ENCODE data around the gene NKD2. TPM values are rescaled to one million over a fixed set of nuclear protein-coding genes. Genes with fewer than 3 reads are reported as not detected.

The NKD2 gene
- total RNA-seq, 1 donor from 2014 or later: 0.41 TPM

DNA sequence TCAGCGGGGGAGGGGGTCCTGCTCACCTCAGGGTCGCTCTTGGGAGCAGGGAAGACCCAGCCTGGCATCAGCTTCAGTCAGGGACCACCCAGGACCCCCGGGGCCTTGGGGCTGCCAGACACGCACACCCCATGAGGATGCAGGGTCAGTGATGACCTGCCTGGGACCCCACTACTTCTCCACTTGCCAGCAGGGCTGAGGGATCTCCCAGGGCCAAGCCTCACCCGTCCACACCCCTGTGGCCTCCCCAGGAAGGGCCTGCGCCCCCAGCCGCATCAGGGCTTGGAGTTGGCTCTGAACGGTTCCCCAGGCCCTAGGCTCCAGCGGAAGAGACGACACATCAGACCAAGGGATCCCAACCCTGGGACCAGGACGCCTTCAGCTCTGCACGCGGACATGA is 69.6 kb downstream of the NKD2 start:
- no peak overlapping the region for H2AFZ ChIP-seq (ENCODE audit: low read depth, low read length)
- H3K27ac ChIP-seq (ENCODE audit: low read depth, low read length): no peak overlapping the region
- DNase-seq (ENCODE audit: low read depth): no peak
- no peak overlapping the region for H3K27ac Mint-ChIP-seq (ENCODE audit: unreplicated experiment)
- no peaks in the 10 kb centered on the region for H3K36me3 ChIP-seq (ENCODE audit: insufficient read depth, low read length)
- no peaks in the 10 kb centered on the region for H4K20me1 ChIP-seq (ENCODE audit: insufficient read depth, low read length)
- FAIRE-seq: no peak
- H3K9ac ChIP-seq (ENCODE audit: low read length): no peak overlapping the region
- peaks cover 4% of the 10 kb centered on the region for H3K36me3 Mint-ChIP-seq (ENCODE audit: low read depth, unreplicated experiment)
- no peaks in the 10 kb centered on the region for H3K4me1 ChIP-seq (ENCODE audit: insufficient read depth, low read length)
- H3K4me3 Mint-ChIP-seq (ENCODE audit: unreplicated experiment): no peak overlapping the region
- no peak overlapping the region for H3K4me3 ChIP-seq (ENCODE audit: insufficient read depth, low read depth, low read length)
- H3K27me3 ChIP-seq (ENCODE audit: insufficient read depth, low read length): no peaks in the 10 kb centered on the region
- H3K27me3 Mint-ChIP-seq (ENCODE audit: low read depth, unreplicated experiment): no peaks in the 10 kb centered on the region
- H3K9me3 ChIP-seq (ENCODE audit: insufficient read depth, low read depth, low read length): no peaks in the 10 kb centered on the region
- peaks cover 2% of the 10 kb centered on the region for H3K4me1 Mint-ChIP-seq (ENCODE audit: low read depth, unreplicated experiment)
- no peak for TF ChIP-seq CTCF (IDR thresholded peaks at IDR 0.05; ENCODE audit: insufficient read depth, low read depth, low read length)
- no peak for TF ChIP-seq EZH2 (IDR thresholded peaks at IDR 0.05; ENCODE audit: insufficient read depth, low read length)
- no peaks in the 10 kb centered on the region for H3K79me2 ChIP-seq (ENCODE audit: insufficient read depth, low read length)
- H3K4me2 ChIP-seq (ENCODE audit: low read length): no peak overlapping the region
- H3K9me3 Mint-ChIP-seq (ENCODE audit: unreplicated experiment): no peaks in the 10 kb centered on the region

- Mint-ChIP-seq H3K36me3 (ENCODE audit: low read depth, unreplicated experiment) (peaks cover 4% of the 10 kb centered on the region), H3K4me3 (ENCODE audit: unreplicated experiment) (no peak overlapping the region), H3K4me1 (ENCODE audit: low read depth, unreplicated experiment) (peaks cover 2% of the 10 kb centered on the region), H3K9me3 (ENCODE audit: unreplicated experiment) (no peaks in the 10 kb centered on the region), H3K27ac (ENCODE audit: unreplicated experiment) (no peak overlapping the region), H3K27me3 (ENCODE audit: low read depth, unreplicated experiment) (no peaks in the 10 kb centered on the region)
- Histone ChIP-seq H3K79me2 (ENCODE audit: insufficient read depth, low read length) (no peaks in the 10 kb centered on the region), H3K27ac (ENCODE audit: low read depth, low read length) (no peak overlapping the region), H3K9me3 (ENCODE audit: insufficient read depth, low read depth, low read length) (no peaks in the 10 kb centered on the region), H3K36me3 (ENCODE audit: insufficient read depth, low read length) (no peaks in the 10 kb centered on the region), H3K4me1 (ENCODE audit: insufficient read depth, low read length) (no peaks in the 10 kb centered on the region), H3K9ac (ENCODE audit: low read length) (no peak overlapping the region), H3K4me3 (ENCODE audit: insufficient read depth, low read depth, low read length) (no peak overlapping the region), H3K27me3 (ENCODE audit: insufficient read depth, low read length) (no peaks in the 10 kb centered on the region), H4K20me1 (ENCODE audit: insufficient read depth, low read length) (no peaks in the 10 kb centered on the region), H3K4me2 (ENCODE audit: low read length) (no peak overlapping the region), H2AFZ (ENCODE audit: low read depth, low read length) (no peak overlapping the region)
- DNase-seq (ENCODE audit: low read depth) (no peak), FAIRE-seq (no peak)
- TF ChIP-seq CTCF (IDR thresholded peaks at IDR 0.05; ENCODE audit: insufficient read depth, low read depth, low read length) (no peak), EZH2 (IDR thresholded peaks at IDR 0.05; ENCODE audit: insufficient read depth, low read length) (no peak)
Observed at GRCh38 chr5:1078851-1079250, 70.2 kb downstream of the NKD2 start.

DNA sequence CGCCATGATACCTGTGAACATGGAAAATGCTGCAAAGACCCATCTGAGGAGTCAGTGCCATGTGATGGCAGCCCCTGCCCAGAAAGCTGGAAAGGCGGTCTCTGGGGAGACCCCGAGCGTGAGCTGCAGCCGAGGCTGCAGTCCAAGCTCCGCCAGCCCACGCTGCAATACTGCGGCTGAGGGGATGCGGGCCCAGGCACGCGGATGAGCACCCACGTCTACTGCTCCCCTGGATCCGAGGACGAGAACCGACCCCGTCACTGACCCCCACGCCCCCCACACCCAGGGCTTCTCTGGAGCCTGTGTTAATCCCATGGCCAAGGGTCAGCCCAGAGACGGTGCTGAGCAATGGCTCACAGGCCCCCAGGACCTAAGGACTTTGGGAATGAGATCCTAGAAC is 70.9 kb downstream of the NKD2 start:
- Mint-ChIP-seq H3K27me3 (ENCODE audit: low read depth, unreplicated experiment) (no peaks in the 10 kb centered on the region), H3K4me1 (ENCODE audit: low read depth, unreplicated experiment) (peaks cover 2% of the 10 kb centered on the region), H3K36me3 (ENCODE audit: low read depth, unreplicated experiment) (peaks cover 4% of the 10 kb centered on the region), H3K4me3 (ENCODE audit: unreplicated experiment) (no peak overlapping the region), H3K9me3 (ENCODE audit: unreplicated experiment) (no peaks in the 10 kb centered on the region), H3K27ac (ENCODE audit: unreplicated experiment) (no peak overlapping the region)
- Histone ChIP-seq H3K9me3 (ENCODE audit: insufficient read depth, low read depth, low read length) (no peaks in the 10 kb centered on the region), H3K4me2 (ENCODE audit: low read length) (no peak overlapping the region), H3K27ac (ENCODE audit: low read depth, low read length) (no peak overlapping the region), H3K79me2 (ENCODE audit: insufficient read depth, low read length) (no peaks in the 10 kb centered on the region), H3K4me1 (ENCODE audit: insufficient read depth, low read length) (no peaks in the 10 kb centered on the region), H3K4me3 (ENCODE audit: insufficient read depth, low read depth, low read length) (no peak overlapping the region), H4K20me1 (ENCODE audit: insufficient read depth, low read length) (no peaks in the 10 kb centered on the region), H2AFZ (ENCODE audit: low read depth, low read length) (no peak overlapping the region), H3K36me3 (ENCODE audit: insufficient read depth, low read length) (no peaks in the 10 kb centered on the region), H3K9ac (ENCODE audit: low read length) (no peak overlapping the region), H3K27me3 (ENCODE audit: insufficient read depth, low read length) (no peaks in the 10 kb centered on the region)
- TF ChIP-seq CTCF (IDR thresholded peaks at IDR 0.05; ENCODE audit: insufficient read depth, low read depth, low read length) (no peak), EZH2 (IDR thresholded peaks at IDR 0.05; ENCODE audit: insufficient read depth, low read length) (no peak)
- DNase-seq (ENCODE audit: low read depth) (no peak), FAIRE-seq (no peak)

Data from astrocyte (in vitro differentiated cells and primary cell).